Astrocyte of the cerebellum (primary cell): ENCODE measurements around the gene FMNL1.

Source experiments
- DNase-seq: peaks from one replicate; pipeline ENCODE4 v3.0.0-alpha.2; 2011; ENCODE audit warnings: low read depth
- H3K4me3 ChIP-seq: 2 replicates; pipeline ENCODE4 v1.5.1; 2011; ENCODE audit warnings: mild to moderate bottlenecking, low read depth, low read length, moderate library complexity
- in situ Hi-C: cut with HindIII; loops from 2 replicates; pipeline ENCODE4 v1.10.0; 2017; ENCODE audit warnings: low sequenced_read_pairs
- TF ChIP-seq, protein P1 (sequence below): IDR thresholded peaks from 2 replicates; pipeline ENCODE4 v1.5.1; 2012; ENCODE audit warnings: low read length, low read depth, moderate library complexity, mild to moderate bottlenecking; ENCODE audit errors: missing control alignments

The FMNL1 gene

DNA sequence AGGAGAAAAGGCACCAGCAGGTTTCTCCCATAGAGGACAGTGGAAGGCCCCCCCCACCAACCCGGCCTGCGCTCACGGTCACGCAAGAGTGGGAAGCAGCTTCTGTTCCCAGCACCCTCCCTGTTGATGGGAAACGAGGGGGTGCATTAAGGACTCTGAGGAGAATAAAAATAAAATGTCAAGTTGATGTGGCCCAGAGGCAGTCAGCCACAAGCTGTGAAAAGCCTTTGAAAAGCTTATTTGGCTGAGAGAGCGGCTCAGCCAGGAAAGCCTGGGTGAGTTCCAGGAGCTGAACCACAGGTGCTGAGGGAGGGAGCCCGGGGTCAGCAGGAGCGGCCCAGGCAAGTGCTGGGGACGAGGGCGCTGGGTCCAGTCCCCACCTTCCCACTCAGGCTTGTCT is 67.1 kb downstream of the FMNL1 start:
- in situ Hi-C loops: no loop called here
- TF ChIP-seq, protein P1, sequence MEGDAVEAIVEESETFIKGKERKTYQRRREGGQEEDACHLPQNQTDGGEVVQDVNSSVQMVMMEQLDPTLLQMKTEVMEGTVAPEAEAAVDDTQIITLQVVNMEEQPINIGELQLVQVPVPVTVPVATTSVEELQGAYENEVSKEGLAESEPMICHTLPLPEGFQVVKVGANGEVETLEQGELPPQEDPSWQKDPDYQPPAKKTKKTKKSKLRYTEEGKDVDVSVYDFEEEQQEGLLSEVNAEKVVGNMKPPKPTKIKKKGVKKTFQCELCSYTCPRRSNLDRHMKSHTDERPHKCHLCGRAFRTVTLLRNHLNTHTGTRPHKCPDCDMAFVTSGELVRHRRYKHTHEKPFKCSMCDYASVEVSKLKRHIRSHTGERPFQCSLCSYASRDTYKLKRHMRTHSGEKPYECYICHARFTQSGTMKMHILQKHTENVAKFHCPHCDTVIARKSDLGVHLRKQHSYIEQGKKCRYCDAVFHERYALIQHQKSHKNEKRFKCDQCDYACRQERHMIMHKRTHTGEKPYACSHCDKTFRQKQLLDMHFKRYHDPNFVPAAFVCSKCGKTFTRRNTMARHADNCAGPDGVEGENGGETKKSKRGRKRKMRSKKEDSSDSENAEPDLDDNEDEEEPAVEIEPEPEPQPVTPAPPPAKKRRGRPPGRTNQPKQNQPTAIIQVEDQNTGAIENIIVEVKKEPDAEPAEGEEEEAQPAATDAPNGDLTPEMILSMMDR: no peak
- DNase-seq: peak; percentile 49

DNA sequence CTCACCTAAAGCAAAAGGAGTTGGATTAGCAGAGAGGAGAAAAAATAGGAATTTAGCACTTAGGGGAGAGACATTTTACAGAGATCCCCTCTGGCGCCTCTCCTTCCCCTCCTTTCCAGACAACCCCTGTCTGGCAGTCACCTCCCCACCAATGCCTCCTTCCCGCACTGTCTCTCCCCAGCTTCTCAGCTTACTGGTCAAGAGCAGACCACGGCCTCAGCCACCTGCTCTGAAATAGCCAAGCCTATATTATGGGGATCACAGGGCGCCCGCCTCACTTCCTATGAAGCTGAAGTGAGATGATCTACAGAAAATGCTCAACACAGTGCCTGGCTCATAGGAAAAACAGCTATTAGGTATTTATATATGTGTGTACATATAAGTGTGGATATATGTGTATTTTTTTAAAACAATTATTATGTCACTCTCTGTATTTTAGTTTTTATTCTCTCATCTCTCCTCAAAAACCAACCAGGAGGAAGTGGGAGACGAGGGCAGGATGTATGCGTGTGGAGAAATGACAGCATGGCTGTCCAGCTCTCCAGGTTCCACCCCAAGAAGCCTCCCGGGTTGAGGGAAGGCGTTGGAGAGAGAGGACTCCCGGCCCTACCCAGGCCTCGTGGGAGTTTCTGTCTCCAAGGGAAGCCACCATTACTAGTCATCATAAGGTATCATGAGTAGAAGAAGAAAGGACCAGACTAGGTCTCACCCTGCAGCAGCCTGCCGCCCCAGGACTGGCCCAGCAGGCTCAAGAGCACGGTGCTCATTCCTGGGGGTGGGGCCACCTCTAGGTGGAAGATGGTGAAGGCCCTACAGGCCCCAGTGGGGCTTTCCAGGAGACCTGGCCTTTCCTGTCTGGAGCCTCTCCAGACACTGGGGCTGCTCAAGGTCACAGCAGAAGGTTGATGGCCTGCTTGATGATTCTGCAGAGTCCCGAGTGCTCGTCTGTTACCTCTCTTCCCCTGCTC is 67.9 kb downstream of the FMNL1 start:
- no peak for DNase-seq
- TF ChIP-seq, protein P1: no peak
- H3K4me3 ChIP-seq: no peak overlapping the region

More for the DNA sequence above, 67.1 kb downstream of the FMNL1 start:
- no peak overlapping the region for H3K4me3 ChIP-seq

DNA sequence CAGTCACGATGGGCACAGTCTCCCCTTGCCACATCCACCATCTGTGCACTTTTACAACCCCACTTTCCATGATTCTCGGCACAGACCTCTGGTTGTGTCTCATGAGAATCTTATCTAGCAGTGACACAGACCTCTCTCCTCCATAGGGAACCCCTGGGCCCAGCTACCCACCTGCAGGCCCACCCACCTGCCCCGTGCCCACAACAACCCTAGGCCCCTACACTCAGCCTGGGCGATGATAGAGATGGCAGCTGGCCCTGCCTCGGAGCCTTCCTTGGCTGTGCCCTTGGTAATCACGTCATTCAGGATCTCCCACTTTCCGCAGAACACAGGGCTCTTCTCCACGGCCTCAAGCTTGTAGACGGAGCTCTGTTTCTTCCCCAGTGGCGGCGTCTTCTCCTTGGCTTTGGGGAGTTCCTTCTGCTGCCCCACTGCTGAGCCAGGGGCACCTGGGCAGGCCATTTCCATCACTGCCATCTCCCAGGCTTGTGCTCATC is 68.6 kb downstream of the FMNL1 start:
- TF ChIP-seq, protein P1: no peak
- H3K4me3 ChIP-seq: no peak overlapping the region
- in situ Hi-C loops: no loop called here
- no peak for DNase-seq

More for the DNA sequence above, 67.9 kb downstream of the FMNL1 start:
- in situ Hi-C loops: no loop called here

DNA sequence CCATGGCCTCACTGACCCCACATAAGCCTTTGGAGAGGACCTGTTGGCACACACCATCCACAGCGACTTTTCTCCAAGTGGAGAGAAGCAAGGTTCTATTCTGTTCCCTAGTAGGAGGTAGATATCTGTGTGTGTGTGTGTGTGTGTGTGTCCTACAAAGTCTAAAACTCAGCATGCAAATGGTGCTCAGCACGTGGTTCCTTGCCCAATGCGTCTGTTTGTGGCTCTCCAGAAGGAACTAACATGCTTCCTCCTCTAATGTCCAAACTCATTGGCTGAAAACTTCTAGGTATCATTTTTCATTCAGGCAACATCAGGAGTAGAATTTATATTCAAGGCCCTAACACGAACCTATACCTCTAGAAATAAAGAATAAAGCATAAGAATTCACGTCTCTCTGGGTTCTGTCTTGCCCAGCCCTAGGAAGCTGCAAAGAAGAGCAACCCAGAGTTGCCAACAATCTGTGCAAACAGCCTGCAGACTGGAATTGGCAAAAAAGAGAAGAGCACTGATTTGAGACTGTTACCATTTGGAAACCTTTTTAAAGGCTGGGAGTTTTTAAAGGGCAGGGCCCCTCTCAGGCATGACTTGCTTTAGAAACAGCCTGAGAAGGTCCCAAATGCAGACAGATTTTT is 69.6 kb downstream of the FMNL1 start:
- H3K4me3 ChIP-seq: no peak overlapping the region
- no peak for DNase-seq
- in situ Hi-C loops: no loop called here
- TF ChIP-seq, protein P1: no peak

DNA sequence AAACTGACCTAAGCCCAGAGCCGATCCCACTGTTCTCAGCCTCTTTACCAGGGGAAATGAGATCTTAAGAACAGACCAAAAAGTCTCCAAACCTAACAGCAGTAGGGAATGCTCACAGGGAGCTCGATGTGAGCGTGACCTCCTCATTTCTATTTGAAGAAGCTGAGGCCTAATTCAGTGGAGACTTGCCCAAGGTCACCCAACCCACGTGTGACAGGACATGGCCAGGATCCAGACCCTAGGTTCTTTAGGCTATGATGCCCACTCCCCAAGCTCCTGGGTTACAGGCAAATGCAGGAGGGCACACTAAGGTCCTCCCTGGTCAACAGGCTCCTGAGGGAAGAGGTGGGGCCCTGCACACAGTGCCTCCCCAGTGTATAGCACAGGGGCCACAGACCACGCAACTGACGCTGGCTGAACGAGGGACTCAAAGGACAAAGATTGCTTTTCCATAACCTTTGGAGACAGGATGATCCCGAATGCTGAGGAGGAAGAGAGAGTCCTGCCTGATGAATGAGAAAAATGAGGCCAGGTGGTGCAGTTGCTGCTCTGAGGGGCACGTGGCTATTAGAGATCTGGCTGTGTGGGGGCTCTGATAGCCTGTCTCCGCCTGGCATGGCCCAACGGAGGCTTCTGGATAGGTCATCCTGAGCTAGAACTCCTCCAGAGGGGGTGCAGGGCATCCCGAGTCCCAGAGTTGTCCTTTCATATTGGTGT is 71.2 kb downstream of the FMNL1 start:
- no peak for DNase-seq
- TF ChIP-seq, protein P1: no peak
- in situ Hi-C loops: no loop called here
- no peak overlapping the region for H3K4me3 ChIP-seq
